Non-pigmented ciliary epithelial cell (primary cell): ENCODE measurements around the gene NF1.
A peak's percentile ranks its signal among the peaks of the same experiment; 100 is the strongest.
"Not testable (repeated sequence)": the region's sequence is repeated elsewhere in the genome, so short reads cannot be mapped to it uniquely, and the experiment has no call there.

Source experiments
- DNase-seq: peaks from one replicate; pipeline ENCODE4 v3.0.0-alpha.2; 2010; ENCODE audit warnings: low read depth

NF1 gene, protein sequence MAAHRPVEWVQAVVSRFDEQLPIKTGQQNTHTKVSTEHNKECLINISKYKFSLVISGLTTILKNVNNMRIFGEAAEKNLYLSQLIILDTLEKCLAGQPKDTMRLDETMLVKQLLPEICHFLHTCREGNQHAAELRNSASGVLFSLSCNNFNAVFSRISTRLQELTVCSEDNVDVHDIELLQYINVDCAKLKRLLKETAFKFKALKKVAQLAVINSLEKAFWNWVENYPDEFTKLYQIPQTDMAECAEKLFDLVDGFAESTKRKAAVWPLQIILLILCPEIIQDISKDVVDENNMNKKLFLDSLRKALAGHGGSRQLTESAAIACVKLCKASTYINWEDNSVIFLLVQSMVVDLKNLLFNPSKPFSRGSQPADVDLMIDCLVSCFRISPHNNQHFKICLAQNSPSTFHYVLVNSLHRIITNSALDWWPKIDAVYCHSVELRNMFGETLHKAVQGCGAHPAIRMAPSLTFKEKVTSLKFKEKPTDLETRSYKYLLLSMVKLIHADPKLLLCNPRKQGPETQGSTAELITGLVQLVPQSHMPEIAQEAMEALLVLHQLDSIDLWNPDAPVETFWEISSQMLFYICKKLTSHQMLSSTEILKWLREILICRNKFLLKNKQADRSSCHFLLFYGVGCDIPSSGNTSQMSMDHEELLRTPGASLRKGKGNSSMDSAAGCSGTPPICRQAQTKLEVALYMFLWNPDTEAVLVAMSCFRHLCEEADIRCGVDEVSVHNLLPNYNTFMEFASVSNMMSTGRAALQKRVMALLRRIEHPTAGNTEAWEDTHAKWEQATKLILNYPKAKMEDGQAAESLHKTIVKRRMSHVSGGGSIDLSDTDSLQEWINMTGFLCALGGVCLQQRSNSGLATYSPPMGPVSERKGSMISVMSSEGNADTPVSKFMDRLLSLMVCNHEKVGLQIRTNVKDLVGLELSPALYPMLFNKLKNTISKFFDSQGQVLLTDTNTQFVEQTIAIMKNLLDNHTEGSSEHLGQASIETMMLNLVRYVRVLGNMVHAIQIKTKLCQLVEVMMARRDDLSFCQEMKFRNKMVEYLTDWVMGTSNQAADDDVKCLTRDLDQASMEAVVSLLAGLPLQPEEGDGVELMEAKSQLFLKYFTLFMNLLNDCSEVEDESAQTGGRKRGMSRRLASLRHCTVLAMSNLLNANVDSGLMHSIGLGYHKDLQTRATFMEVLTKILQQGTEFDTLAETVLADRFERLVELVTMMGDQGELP (N-terminal part only)

DNA sequence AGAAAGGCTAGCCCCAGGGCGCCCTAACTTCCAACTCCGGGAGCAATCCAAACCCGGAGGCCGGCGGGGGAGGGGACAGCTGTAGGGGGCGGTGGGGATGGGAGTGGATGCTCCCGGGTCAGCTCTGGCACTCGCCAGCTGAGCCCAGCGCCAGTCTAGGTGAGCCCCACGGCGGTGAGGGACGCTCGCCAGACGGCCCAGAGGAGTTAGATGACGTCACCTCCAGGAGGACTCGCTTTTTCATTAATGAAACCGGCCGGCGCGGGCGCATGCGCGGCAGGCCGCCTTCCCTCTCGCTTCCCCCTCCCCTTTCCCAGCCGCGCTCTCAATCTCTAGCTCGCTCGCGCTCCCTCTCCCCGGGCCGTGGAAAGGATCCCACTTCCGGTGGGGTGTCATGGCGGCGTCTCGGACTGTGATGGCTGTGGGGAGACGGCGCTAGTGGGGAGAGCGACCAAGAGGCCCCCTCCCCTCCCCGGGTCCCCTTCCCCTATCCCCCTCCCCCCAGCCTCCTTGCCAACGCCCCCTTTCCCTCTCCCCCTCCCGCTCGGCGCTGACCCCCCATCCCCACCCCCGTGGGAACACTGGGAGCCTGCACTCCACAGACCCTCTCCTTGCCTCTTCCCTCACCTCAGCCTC, at the start of gene NF1:
TSS of gene NF1 (plus strand) at position 378 of the 636 bp plus-strand sequence. CDS start 333 bp downstream, outside the sequence.
- DNase-seq: peak; percentile 67

DNA sequence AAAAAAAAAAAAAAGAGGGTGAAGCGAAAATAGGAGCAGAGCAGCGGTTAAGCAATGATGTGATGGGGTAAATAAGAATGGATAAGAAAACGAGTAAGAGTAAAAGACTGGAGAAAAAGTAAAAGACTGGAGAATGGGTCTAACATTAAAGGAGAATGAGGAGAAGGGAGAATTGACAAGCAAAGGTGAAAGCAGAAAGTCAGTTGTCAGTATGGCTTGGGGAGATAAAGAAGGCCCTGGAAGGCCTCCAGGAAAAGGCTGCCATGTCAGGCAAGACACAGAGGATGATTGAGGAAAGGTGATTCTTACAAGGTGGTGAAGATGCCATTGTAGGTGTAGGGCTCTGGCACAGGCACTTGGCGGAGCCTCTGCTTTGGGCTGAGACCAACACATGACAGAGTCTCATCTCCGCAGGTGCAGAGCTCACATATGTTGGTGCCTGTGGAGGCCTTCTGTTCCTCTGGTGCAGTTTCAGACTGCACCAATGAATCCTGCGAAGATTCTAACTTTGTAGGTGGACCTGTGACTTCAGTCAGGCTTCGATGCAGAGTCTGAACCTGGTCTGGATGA, 47.8 kb upstream of the NF1 start:
- not testable (repeated sequence) for DNase-seq

DNA sequence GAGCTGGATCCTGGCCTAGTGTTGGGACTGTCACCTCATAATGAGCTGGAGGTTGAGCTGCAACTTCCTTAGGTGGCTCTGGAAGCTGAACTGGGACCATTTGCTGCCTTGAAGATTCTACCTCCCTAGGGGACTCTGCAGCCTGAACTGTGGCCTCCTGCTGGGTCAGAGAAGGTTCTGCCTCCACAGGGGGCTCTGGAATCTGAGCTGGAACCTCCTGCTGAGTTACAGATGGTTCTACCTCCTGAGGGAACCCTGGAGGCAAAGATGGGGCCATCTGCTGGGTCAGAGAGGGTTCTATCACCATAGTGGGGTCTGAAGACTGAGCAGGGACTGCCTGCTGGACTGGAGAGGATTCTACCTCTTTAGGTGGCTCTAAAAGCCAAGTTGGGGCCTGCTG, 46.6 kb upstream of the NF1 start:
- DNase-seq: no peak

DNA sequence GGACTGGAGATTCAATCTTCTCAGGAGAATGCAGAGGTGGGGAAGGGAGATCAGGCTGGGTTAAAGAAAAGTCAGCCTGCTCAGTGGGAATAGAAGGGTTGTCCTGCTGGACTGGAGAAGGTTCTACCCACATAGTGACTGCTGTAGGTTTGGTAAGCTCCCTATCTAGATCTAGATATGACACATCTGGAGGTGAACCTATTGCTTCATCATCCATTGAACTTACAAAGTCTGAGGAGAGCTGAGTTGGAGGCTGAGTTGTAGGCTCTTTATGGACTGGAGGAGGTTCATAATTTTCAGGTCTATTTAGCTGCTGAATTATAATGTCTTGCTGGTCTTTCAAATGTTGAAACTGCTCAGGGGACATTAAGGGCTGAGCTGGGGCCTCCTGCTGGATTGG, 46.0 kb upstream of the NF1 start:
- DNase-seq: no peak

DNA sequence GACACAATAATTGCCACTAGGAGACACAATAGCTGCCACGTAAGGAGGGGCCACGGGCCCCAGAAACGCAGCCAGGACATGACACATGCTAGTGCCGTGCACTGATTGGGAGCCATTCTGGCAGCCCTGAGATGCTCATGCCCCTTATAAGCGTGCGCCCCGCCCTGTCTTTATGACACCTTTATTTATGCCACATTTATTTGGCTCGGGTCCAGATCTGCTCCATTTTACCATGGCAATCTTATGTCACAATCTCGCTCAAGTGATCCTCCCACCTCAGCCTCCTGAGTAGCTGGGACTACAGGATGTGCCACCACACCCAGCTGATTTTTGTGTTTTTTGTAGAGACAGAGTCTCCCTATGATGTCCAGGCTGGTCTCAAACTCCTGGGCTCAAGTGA, 43.8 kb upstream of the NF1 start:
- DNase-seq: no peak

DNA sequence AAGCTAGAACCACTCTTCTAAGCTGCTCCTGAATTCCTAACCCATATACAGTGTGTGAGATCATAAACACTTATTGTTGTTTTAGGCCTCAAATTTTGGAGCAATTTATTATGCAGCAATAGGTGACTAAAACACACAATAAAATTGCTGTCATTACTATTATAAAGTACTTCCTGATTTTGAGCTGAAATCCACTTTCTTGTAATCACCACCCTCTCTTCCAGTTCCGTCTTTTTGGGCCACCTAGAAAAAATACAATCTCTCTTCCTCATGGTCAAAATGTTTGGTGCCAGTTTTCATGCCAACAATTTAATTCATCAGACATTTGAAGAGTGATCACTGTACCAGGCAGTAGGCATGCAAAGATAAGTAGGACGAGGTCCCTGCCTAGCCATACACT, 43.3 kb upstream of the NF1 start:
- DNase-seq: no peak

DNA sequence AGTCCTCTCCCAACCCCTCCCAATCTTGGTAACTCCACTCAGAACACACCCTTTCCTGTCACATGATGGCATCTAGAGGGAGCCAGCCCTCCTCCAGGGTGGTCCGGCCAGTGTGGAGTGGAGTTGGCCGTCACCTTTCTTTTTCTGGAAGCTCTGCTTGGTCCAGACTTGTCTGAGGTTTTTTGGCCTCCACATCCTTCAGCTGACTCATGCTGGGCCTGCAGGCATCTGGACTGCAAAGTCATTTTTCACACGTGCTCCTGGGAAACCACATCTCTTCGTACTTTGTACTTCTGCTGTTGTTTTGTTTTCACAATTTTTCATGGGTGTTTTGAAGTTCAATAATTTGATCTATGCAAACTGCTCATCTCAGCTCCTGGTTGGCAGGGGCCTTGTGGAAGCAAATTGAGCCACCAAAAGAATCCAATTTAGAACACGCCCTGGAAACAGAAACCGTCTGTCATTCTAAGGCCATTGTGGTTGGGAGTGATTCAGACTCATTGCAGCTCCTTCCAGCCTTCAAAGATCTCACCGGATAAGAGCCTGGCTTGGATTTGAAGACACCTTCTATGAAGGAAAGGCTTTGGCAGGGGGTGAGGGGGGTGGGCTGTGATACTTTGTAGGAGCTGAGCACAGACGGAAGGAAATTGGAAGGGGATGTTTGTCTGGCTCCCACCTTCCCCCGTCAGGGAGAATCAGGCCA, 42.4 kb upstream of the NF1 start:
- peak; percentile 87 for DNase-seq

DNA sequence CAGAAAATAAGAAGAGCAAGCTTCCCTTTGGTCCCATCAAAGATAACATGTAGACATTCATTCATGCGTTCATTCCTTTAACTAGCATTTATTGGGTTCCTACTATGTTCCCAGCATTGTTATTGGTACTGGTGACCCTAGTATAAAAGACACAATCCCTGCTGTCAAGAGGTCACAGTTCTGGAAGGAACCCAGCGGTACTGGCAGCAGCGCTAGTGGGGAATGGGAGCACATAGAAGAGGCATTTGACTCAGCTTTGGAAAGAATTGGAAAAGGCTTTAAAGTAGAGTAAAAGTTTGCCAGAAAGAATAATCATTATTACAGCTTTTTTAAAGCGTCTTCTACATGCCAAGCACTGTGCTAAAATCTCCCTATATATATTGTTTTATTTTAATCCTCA, 41.7 kb upstream of the NF1 start:
- no peak for DNase-seq

DNA sequence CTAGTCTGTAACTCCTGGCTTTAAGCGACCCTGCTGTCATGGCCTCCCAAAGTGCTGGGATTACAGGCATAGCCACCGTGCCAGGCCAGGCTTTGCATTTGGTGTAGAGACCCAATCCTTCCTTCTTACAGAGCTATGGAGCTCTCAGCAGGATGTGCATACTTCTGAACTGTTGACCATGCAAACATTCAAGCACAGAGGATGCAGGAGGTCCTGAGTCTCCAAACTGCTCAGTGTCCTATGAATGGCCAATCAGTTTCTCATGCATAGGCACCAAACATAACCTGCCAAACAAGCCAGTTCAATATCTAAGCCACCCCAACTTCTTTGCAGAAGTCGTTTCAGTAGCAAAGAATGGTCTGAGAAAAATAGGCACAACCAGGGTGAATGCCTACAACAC, 40.0 kb upstream of the NF1 start:
- no peak for DNase-seq

DNA sequence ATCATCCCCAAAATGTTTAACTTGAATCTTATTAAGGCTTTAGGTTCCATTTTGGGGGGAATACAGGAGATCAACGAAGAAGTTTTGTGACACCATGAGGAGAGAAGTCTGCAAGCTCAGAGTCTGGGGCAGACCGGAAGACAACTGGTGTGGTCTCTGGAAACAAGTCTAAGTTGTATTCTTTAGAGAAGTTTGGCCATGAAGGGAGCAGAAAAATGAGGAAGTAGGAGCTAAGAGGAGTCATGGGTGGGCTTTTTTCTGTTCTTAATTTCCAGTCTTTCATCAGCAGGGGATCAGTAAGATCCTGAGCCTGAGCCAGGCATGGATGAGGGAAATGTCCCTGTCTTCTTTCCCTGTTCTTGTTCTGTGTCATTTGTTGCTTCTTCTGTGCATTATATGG, 35.8 kb upstream of the NF1 start:
- DNase-seq: no peak

DNA sequence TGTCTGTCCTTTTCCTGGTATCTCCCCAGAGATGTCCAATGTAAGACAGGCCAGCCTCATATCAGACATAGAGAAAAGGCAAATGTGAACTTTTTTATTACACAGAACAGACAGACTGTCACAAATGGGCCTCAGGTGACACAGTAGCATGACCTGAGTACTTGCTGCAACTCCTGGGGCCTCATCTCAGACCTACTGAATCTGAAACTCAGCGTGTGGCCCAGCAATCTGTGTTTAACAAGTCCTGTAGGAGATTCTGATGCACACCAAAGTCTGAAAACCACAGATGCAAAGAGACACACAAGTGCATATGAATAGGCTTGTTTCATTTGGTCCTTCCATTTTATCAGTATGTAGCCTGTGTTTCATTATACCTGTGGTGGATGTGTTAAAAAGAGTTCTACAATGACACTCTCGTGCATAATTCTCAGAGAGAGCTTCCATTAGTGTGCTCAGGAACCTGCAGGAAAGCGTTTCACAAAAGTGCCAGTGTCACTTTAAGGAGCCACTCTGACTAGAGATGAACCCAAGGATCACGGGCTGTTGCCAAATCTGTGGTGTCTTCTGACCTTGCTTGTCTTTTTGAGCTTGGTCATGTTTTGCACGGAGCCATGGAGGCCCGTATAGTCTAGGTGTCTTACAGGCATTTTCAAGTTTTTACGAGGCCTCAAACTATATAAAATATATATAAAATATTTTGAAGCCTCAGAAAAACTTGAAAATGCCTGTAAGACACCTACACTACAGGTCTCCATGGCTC, 33.8 kb upstream of the NF1 start:
- DNase-seq: no peak

DNA sequence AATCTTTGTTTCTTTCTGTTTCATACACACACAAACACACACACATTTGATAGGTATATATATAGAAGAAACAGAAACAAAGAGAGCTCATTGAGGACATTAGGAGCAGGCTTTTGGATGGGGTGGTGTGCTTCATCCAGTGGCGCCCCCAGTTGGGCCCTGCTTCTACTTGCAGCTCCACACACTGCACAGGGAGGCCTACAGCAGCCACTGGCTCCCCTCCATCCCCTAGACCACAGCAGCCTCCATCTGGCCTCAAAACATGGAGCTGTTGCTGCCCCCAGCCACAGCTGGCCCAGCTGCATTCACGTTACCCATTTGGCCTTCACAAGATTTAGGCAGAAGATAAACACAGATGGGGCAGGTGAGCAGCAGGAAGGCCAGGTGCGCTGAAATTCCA, 33.1 kb upstream of the NF1 start:
- DNase-seq: no peak

DNA sequence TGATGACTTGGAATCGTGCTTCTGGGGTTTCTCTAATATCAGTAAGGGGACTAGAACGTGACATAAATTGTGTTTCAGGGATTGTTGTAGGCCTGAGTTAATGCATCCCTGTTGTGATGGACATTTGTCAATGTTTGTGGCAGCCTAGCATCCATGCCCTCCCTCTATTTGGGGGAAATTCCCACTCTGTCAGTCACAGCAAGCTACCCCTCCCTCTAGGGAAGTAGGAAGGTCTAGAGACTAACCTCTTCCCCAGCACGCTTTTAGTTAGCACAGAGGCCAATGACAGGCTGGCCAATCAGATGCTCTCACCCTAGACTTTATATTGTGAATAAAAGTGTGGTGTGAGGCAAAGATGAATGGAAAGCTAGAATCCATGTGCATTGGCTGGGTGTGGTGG, 32.4 kb upstream of the NF1 start:
- DNase-seq: no peak

DNA sequence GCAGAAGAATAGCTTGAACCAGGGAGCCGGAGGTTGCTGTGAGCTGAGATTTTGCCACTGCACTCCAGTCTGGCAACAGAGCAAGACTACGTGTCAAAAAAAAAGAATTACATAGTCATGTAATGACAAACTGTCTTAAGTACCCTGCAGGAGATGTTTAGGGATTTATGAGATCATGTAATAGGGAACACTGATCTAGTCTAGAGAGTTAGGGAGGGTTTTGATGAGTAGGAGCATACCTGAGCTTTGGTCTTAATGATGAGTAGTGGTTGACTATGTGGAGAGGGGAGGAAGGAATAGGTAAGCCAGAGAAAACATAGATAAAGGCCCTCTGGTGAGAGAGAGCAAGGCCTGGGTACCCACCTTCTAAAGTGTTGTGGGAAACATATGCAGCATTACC, 30.1 kb upstream of the NF1 start:
- no peak for DNase-seq

DNA sequence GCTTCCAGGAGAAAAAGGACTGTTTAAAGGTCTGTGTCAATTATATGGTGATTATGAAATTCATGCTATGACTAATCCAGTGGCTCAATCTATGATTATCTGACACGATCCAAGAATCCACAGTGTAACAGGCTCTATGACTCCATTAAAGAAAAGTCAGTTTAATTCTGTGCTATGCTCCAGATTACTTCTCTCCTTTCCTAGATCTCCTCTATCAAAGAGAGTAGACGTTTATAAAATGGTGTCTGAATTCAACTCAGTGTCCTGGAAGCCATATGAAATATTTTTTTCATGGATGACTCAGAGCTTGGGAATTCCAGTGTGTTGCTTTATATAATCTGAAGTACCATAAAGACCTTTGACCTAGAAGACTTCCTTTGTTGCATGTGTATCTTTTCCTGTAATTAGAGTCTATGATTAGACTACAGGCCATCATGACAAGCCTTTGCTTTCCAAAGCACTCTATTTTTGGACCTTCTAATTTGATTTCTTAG, 27.0 kb upstream of the NF1 start:
- DNase-seq: peak; percentile 26

DNA sequence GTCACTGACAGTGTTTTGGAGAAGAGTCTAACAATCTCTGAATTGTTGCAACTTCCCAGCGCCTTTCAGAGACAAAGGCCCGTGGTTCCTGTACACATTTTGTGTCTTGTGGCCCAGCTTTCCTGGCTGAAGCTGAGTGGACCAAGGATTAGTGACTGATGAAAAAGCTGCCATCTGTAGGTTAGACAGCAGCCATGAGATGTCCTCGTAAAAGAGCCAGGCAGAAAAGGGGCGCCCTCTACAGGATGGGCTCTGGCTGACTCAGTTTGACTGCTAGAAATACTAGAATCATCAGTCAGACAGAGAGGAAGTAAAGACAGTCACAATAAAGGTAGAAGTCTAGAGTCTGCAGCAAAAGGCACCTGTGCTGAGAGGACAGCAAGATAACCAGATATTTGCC, 26.5 kb upstream of the NF1 start:
- no peak for DNase-seq

DNA sequence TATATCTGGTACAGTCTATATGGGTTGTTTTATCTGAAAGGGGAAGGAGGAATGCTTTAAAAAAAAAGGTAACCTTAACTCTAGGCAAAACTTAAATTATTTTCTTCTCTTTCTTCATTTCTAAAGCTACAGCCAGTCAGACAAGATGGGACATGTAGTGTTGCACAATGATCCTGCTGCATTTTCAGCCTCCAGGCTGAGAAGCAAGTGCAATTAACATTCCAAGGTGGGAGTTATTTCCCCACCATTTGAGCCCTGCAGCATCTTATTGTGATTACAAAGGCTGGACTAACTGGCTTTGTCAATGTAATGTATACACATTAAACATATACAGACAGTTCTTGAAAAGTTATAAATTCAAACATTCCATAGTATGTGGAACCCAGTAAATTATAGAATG, 22.6 kb upstream of the NF1 start:
- DNase-seq: no peak

DNA sequence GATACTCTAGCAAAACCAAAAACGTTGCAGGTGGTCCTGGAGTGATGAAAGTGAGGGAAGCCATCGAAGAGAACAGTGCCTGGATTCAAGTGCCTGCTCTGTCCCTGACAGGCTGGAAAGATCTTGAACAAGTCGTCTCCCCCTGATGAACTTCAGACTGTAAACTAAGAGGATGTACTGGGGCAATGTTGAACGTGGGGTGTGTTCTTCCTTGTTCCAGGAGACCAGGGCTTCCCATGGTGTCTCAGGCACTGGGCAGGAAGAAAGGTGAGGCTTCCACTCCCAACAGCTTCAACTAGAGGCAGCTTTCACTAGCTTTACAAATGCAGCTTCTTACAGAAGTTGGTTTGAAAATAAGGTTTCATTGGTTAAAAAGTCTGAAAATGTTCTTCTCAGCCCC, 21.4 kb upstream of the NF1 start:
- DNase-seq: no peak

DNA sequence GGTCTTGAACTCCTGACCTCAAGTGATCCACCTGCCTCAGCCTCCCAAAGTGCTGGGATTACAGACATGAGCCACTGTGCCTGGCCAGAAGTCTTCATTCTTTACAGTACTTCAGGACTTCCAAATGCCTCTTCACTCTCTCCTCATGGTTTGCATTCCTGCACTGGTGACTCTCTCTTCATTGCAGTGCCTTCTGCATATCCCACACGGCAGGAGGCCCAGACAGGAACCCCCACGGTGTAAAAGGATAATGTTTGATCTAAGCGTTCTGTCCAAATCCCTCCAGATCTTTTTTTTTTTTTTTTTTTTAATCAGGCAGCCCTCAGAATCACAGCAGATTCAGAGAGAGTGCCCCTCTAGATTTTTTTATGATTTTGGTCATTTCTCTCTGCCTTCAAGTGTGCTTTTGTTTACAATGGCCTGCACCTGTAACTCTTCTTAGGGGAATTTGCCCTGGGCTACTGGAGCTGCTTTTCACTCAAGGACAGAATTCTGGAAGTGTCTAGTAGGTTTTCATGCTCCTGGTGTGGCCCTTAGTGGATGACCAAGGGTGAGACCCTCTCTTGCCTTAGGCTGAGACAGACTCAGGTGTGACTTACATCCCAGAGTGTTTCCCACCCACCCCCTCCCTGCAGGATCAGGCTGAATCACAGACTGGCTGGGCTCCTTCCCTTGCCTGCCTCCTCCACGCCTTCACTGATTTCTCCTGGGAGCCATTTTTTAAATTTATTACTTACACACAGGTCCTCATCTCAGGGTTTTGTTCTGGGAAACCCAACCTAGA, 19.8 kb upstream of the NF1 start:
- peak; percentile 49 for DNase-seq
